Measurements from ENCODE around the gene CYTH2.

GRCh38 chr19:48490981-48491792, 22.0 kb downstream of the CYTH2 start:
- TF ChIP-seq CTCF (IDR thresholded peaks at IDR 0.05; ENCODE audit: low read depth, low read length, poor library complexity, severe bottlenecking) (no peak), EZH2phosphoT487 (IDR thresholded peaks at IDR 0.05; ENCODE audit: borderline replicate concordance, low read length) (no peak)

Measured in DOHH2 (cell line).